GM12874 (cell line): Measurements from ENCODE around the gene RNF41.

Experiments
- TF ChIP-seq, protein P1 (sequence below): IDR thresholded peaks from 2 replicates; pipeline ENCODE4 v1.5.1; 2011; ENCODE audit warnings: low read depth, mild to moderate bottlenecking, control low read depth, low read length, moderate library complexity; ENCODE audit not compliant: insufficient read depth

The RNF41 gene

DNA sequence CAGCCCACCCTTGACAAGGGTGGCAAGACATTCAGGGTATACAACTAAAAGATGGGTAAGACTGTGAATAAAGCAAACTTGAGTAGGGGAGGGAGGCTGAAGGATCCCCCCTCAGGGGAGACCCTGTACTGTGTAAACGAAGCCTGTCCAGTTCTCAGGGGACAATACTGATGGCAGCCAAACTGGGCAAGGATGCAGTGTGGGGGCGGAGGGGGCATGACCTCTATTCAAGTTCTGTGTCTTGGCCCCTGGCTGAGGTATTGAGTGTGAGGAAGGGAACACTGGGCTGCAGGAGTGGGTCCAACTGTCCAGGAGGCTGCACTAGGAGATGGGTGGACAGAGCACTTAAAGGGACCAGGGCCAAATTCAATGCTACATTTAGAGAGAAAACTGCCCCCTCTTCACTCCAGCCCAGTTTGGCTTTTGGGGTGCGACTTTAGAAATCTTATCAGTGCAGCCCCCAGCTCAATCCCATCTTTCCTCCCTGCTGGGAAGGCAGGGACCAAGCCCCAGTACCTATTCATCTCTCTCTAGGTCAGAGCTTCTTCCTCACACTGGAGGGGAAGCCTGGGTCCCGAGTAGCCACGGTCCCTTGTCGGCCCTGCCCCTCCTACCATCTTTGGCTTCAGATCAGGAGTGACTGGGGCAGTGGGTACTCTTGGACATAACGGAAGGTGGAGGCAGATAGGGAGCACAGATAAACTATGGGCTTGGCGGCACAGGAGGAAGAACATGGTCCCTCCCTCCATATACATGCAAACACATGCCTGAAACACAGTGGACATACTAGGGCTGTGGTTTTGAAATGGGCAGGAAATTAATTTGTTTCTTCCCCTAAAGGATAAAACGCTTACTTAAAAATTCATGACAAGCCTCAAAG, 19.9 kb upstream of the RNF41 start:
- TF ChIP-seq, protein P1, sequence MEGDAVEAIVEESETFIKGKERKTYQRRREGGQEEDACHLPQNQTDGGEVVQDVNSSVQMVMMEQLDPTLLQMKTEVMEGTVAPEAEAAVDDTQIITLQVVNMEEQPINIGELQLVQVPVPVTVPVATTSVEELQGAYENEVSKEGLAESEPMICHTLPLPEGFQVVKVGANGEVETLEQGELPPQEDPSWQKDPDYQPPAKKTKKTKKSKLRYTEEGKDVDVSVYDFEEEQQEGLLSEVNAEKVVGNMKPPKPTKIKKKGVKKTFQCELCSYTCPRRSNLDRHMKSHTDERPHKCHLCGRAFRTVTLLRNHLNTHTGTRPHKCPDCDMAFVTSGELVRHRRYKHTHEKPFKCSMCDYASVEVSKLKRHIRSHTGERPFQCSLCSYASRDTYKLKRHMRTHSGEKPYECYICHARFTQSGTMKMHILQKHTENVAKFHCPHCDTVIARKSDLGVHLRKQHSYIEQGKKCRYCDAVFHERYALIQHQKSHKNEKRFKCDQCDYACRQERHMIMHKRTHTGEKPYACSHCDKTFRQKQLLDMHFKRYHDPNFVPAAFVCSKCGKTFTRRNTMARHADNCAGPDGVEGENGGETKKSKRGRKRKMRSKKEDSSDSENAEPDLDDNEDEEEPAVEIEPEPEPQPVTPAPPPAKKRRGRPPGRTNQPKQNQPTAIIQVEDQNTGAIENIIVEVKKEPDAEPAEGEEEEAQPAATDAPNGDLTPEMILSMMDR = no peak

DNA sequence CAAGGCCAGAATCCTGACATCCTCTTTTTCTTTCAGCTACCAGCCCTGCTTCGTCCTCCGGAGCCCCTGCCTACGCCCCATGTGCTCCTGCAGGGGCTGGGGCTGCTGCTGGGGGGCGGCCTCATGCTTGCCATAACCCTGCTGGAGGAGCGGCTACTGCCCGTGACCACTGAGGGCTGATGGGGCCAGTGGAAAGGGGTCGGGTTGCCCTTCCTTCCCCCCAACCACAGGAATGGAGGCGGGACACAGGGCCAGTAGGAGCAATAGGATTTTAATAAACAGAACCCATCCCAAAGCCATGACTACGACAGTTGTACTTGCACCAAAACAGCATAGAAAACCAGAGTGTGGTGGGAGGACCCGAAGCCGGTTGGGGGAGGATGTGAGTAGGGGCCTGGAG, 15.8 kb upstream of the RNF41 start:
- TF ChIP-seq, protein P1 = no peak

DNA sequence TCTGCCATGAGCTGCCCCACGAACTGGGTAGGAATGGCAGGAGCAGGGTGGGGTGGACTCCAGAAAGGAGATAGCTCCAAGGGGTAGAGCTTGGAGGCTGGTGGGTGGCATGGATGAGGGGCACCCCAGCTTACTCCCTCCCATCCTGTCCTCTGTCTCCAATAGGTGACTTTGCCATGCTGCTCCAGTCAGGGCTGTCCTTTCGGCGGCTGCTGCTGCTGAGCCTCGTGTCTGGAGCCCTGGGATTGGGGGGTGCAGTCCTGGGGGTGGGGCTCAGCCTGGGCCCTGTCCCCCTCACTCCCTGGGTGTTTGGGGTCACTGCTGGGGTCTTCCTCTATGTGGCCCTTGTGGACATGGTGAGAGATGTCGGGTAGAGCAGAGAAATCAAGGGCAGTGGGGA, 15.3 kb upstream of the RNF41 start:
- TF ChIP-seq, protein P1 = no peak

DNA sequence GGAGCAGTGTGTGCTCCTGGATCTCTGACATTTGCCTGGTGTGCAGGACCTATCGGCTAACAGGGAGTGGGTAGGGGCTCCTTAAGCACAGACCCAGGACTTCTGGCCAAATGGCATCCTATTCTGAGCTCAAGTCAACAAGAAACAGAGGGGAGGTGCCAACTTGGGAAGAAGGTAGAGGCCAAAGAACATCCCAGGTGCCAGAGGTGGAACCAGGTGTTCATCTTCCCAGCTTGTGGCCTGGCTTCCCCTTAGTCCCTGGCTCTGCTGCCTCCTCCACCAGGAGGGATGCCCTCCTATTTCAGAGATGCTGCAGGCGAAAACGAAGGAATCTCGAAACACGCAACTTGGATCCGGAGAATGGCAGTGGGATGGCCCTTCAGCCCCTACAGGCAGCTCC, 14.4 kb upstream of the RNF41 start:
- TF ChIP-seq, protein P1 = no peak

DNA sequence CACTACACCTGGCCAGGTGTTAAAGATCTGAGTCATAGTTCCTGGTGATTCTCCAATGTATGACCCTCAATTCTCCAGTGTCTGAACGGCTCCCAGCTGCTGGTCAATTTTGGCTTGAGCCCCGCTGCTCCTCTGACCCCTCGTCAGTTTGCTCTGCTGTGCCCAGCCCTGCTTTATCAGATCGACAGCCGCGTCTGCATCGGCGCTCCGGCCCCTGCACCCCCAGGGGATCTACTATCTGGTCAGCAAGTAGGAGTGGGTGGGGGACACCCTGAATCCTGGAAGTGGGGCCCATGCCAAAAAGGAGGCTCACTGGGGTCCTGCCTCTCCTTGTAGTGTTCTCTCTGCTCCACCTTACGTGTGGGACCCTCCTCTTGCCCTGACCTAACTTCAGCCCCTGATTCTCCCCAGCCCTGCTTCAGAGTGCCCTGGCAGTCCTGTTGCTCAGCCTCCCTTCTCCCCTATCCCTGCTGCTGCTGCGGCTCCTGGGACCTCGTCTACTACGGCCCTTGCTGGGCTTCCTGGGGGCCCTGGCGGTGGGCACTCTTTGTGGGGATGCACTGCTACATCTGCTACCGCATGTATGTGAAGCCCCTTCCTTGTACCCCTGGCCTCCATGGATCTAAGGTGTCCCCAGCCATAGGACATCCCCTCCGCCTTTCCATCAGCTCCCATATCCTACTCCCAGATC, 13.2 kb upstream of the RNF41 start:
- TF ChIP-seq, protein P1 = no peak

DNA sequence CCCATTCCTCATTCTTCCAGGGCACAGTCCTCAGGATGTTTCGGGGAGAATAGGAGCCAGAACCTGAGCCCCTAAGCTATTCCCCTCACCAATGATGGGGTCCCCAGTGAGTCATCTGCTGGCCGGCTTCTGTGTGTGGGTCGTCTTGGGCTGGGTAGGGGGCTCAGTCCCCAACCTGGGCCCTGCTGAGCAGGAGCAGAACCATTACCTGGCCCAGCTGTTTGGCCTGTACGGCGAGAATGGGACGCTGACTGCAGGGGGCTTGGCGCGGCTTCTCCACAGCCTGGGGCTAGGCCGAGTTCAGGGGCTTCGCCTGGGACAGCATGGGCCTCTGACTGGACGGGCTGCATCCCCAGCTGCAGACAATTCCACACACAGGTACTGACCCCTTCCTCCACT, 9.5 kb upstream of the RNF41 start:
- TF ChIP-seq, protein P1 = no peak

DNA sequence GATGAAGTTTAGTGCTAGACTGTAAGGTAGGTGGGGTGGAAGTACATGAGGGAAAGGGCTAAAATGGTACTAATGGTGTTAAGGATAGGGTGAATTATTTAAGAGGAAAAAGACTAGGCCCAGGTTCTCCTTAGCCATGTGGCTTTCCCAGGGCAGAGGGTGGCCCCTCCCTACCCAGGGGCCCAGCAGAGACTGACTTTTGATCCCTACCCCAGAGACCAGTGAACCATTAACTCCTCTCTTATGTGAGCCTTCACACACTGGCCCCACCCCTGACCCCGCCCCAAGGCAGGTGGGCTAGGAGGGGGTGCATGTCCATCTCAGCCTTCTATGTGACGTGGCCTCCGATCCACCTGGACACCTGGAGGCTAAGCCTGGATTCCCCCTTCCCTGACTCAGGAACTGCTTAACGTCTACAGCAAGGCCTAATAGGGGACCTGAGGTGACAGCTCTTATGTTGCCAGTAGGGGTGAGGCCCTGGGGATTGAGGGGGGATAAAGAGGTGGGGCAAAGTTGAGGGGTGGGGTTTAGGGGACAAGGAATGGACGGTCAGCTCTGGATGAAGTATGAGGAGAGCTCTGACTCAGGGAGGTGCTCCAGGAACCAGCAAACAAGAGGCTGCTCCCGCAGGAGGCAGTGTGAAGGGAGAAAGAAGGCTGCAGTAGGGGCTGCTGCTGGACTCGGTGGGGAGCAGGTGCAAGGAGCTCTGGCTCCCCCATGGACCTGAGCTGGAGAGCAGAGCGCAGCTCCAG, 8.9 kb upstream of the RNF41 start:
- TF ChIP-seq, protein P1 = no peak
